T-helper 1 cell treated with Interleukin-12 subunit alpha and Interleukin-12 subunit beta and Interleukin-4 antibody, amounts not matched to agents 30 ng/mL and 1 ng/mL, for 36 hours (primary cell): Measurements from ENCODE around the gene PABPN1. TPM values are rescaled to one million over a fixed set of nuclear protein-coding genes. Genes with fewer than 3 reads are reported as not detected.

Experiments
- intact Hi-C: fragments of 100-400 bp; cut with micrococcal nuclease; formaldehyde crosslinking; loops from one replicate; pipeline ENCODE4 v1.15.1; 2024
- total RNA-seq: library from RNA; stranded (reverse); gene quantifications from 2 replicates; pipeline ENCODE4 v1.2.3, GENCODE V29; 2022

Gene PABPN1
- total RNA-seq, 1 donor from 2014 or later: 193 TPM

GRCh38 chr14:23354990-23355389, 33.7 kb downstream of the PABPN1 start:
- intact Hi-C loops: no loop called here

DNA sequence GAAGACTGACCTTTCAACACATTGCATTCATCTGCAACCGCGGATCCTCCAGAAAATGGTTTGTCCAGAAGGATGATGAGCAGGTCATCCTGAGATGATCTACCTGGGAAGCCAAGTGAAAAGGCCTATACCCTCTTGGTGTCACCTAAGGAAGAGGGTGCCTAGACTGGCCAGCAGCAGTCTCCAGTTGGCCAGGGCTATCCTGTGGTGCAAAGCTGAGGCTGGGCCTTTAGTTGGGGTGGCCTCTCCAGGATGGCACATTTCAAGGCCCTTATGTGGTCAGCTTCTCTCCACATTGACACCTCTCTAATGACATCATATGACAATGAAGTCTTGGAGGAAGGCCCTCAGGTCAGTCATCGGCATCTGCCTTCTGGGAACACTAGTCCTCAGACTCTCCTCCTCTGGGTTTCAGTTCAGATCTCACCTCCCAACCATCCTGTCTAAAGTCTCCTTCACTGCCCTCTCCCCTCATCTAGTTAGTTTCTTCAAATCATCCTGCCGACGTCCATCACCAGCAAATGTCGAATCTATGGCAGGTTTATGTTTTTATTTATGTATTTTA, 34.7 kb downstream of the PABPN1 start:
- intact Hi-C loops: no loop called here

GRCh38 chr14:23356662-23357061, 35.4 kb downstream of the PABPN1 start:
- intact Hi-C loops: no loop called here

- intact Hi-C loops: no loop called here
These were observed 36.0 kb downstream of the PABPN1 start for GRCh38 chr14:23357261-23357660.

DNA sequence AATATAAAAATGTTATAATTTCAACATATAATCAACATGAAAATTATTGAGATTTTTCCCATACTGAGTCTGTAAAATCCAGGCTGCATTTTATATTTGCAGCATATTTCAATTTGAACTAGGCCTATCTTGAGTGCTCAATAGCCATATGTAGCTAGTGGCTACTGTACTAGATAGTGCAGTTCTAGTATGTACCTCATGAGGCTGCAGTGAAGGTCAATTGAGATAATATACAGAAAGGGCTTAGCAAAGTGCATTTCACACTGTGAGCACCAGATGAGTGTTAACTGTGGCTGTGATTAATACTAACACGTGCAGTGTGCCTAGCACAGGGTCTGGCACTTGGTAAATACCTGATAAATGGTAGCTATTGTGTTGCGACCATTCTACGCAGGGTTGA, 36.8 kb downstream of the PABPN1 start:
- intact Hi-C loops: no loop called here

DNA sequence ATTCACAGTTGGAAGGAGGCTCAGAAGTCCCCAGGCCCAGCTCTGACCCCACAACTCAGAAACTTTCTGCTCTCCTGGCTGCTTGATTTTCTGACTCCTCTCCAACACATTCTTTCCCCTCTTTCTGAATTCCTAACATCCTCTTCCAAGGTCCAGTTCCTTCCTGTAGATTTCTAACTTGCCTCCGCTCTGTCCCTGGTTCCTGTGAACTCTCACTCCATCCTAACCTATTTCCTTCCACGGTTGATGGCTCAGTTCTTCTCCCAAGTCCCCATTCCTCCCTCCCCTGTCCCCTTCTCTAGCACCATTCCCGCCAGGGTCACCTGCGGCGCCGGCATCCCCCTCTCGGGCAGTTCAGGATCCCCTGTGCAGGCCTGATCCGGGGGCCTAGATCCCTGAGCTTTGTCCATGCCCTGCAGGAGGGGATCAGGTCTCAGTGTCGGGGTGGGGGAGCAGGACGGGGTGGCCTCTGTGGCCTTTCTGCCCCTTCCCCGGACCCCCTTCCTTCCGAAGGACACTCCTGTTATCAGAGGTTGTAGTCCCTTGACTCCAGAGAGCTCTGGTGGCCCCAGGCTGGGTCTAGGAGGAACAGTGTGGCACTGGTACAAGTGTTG, 37.4 kb downstream of the PABPN1 start:
- intact Hi-C loops: no loop called here

DNA sequence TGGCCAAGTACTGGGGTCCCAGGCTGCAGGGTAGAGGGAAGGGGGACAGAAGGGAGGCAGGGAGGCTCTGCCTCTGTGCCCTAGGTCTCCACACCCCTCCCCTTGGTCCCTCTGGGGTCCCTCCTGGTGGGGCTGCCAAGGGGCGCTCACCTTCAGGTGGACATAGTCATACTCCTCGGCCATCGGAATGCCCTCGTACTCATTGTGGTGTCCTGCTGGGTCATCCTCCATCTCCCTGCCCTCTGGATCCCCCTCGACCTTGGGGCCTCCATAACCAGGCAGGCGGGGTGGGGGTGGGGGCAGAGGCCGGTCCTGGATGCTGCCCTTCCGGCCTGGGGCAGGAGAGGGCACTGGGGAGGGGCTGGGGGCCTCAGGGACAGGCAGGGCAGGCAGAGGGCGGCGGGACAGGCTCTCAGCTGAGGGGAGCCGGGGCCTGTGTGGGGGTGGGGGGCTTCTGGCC, 37.9 kb downstream of the PABPN1 start:
- intact Hi-C loops: no loop called here

- intact Hi-C loops: no loop called here
These were observed 38.6 kb downstream of the PABPN1 start for GRCh38 chr14:23359722-23360447.

DNA sequence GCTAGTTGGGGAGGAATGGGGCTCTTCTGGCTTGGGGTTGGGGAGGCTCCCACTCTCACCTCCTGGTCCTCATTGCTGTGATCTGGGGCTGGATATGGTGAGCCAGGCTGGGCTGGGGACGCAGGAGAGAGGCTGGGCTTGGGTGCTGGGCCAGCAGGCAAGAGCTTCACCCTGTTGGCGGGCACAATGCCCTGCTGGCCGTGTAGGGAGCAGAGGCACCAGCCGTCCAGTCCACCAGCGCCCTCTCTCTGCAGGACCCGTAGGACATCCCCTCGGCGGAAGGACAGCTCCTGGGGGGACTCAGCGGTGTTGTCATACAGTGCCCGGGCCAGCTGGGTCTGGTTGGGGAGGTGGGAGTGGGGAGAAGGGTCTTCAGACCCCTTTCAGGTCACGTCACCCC, 39.2 kb downstream of the PABPN1 start:
- intact Hi-C loops: no loop called here

DNA sequence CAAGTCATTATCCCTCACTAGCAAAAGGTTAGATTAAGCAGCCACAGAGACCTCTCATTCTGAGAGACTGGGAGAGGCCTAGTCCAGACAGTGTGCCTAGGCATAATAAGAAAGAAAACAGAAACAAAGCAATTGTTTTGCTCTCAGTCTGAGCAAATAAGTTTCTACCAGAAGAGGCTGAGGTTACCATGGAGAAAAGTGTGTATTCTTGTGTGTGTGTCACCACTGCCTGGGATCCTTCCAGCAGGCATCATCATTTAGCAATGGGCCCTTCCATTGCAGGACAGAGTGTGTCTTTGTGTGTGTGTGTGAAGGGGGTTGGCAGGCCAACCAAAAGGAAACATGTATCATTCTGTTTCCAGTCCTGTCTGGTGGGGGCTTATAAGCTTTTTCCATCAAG, 40.1 kb downstream of the PABPN1 start:
- intact Hi-C loops: no loop called here

- intact Hi-C loops: no loop called here
These were observed 40.5 kb downstream of the PABPN1 start for GRCh38 chr14:23361763-23362162.

GRCh38 chr14:23362200-23362599, 40.9 kb downstream of the PABPN1 start:
- intact Hi-C loops: no loop called here

DNA sequence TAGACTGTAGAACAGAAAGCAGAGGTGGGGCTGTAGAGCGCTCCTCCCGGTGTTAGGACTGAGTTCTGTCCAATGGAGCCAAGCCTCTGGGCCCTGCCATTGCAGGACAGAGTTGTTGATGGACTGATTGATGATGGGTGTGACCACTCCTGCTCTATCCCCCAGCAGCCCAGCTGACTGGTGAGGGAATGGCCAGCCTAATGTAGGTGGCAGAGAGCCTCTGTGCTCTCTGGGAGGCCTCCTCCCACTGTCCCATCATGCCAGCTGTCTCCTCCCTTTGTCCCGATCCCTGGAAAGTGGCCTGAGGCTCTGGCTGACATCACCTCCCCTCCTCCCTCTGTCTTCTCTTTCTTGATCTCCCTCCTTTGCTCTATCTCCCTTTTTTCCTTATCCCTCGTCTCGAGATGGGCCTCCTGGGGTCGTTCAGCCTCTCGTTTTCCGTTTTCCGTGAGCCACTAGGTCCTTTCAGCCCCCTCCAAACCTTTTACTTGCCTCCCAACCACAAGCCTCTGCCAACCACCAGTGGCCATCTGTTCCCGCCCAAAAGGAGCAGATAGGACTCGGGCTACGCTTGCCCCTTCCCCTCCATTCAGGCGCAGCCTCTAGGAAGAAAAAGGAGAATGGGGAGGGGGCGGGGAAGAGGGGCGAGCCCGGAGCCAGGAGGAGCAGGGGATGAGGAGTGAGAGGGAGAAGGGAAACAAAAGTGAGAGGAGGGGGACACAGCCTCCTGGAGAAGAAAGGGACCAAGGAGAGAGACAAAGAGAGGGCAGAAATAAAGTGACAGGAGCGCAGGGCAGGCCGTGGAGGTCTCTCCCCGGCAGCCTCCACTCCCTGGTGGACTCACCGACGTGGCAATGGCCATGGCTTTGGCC, 43.1 kb downstream of the PABPN1 start:
- intact Hi-C loops: no loop called here

- intact Hi-C loops: no loop called here
These were observed 43.9 kb downstream of the PABPN1 start, which contains the start of gene EFS for GRCh38 chr14:23365036-23365731. TSS of gene EFS (minus strand) at chr14:23365172. CDS start at chr14:23365025, 147 bp downstream.

- intact Hi-C loops: no loop called here
These were observed 44.6 kb downstream of the PABPN1 start for GRCh38 chr14:23365732-23366425.

DNA sequence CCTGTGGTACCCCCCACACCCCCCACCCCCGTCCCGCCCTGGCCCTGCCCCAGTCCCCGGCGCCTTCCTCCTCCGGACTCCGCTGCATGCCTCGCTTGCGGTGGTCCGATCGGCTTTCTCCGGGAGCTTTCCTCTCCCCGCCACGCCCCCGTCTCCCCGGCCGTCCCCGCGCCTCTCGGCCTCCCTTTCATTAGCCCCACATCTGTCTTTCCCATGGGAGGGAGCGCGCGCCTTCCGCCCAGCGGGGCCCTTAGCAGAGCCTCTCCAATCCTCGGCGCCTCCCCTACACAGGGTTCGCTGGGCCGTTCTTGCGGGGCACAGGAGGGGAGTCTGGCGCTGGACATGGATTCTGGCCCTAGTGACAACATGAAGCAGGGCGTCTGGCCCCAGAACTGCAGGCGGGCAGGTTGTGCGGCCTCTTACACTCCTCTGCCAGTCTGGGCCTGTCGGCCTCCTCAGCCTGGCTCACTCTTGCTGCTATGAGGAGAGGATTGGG, 45.2 kb downstream of the PABPN1 start:
- intact Hi-C loops: no loop called here

DNA sequence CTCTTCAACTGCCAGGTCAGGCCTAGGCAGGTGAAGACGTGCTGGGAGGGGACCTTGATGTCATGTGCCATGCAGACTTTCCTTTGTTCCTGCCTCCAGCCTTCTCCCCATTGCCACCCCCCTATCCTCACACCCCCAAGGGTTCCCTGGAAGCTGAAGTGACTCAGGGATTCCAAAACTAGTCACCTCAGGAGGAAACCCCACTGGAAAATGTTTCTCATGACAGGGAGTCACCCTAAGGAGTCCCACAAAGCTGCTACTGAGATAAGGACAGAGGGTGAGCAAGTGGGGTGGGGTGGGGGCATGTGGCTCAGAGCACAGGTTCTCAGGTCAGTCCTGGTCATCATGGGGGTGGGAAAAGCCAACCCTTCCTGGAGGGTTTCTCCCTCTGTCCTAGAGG, 49.0 kb downstream of the PABPN1 start:
- intact Hi-C loops: no loop called here

DNA sequence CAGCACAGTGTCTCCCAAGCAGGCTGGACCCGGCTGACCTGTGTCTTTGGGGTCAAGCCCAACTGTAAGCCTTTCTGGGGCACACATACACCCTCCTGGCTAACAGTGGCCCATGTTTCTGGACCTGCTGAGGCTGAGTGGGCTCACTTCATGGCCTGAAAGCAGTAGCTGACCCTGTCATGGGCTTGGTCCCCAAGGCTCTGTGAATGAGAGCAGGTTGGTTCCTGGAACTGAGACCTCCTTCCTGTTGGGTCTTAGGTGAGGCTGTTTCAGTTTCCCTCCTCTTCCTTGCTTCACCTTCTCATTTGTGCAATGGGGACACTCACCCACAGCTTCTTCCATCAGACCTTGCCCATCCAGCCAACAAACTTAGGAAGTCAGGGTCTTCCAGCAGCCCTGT, 50.6 kb downstream of the PABPN1 start:
- intact Hi-C loops: no loop called here

- intact Hi-C loops: no loop called here
These were observed 51.3 kb downstream of the PABPN1 start, which contains the start of gene IL25 for GRCh38 chr14:23372509-23372908. TSS of gene IL25 (plus strand) at chr14:23372809.

DNA sequence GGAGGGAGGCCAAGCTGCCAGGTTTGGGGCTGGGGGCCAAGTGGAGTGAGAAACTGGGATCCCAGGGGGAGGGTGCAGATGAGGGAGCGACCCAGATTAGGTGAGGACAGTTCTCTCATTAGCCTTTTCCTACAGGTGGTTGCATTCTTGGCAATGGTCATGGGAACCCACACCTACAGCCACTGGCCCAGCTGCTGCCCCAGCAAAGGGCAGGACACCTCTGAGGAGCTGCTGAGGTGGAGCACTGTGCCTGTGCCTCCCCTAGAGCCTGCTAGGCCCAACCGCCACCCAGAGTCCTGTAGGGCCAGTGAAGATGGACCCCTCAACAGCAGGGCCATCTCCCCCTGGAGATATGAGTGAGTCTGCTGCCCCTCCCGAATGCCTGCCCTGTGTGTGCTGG, 51.8 kb downstream of the PABPN1 start:
- intact Hi-C loops: no loop called here
